Measurements from ENCODE around the gene LRRC39. TPM values are rescaled to one million over a fixed set of nuclear protein-coding genes. Genes with fewer than 3 reads are reported as not detected.

Gene LRRC39
- total RNA-seq, 1 experiment from 2014 or later, result 0.54 TPM

DNA sequence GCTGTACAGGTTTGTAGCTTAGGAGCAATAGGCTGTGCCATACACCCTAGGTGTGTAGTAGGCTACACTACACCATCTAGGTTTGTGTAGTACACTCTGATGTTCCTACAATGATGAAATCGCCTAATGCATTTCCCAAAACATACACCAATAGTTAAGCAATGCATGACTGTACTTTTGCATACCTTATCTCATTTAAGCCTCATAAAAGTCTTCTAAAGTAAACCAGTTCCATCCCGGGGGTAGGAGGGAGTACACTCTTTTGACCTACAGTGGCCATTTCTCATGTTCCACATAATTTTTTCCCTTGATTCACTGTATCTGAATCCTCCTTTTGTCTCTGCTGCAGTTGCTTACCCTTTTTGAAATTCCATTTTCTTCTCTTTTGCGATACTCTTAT lies 32.9 kb downstream of the LRRC39 start:
- RAD21 ChIA-PET (ENCODE audit: low non-redundant PET in 1 of 2, low total read pairs in 2 of 2, uncharacterized antibody in 2 of 2, unreplicated experiment in 2 of 2), result no interaction called here
- H3K4me2 ChIP-seq (ENCODE audit: low read length), result no peak overlapping the region
- ATAC-seq (no peak), DNase-seq (ENCODE audit: low read depth, low spot score) (no peak)
- H3K9me2 ChIP-seq (ENCODE audit: insufficient read depth), result no peaks in the 10 kb centered on the region
- H3K9ac ChIP-seq (ENCODE audit: low read length), result no peak overlapping the region
- TF ChIP-seq EGR1 (IDR thresholded peaks at IDR 0.05; ENCODE audit: low read depth) (no peak), EZH2phosphoT487 (IDR thresholded peaks at IDR 0.05; ENCODE audit: borderline replicate concordance) (no peak), EZH2 (IDR thresholded peaks at IDR 0.05) (no peak), FOSL1 (IDR thresholded peaks at IDR 0.05; ENCODE audit: low read depth) (no peak), POLR2A (IDR thresholded peaks at IDR 0.05; ENCODE audit: borderline replicate concordance, extremely low read depth, insufficient read depth, insufficient read length) (no peak), CEBPB (IDR thresholded peaks at IDR 0.05; ENCODE audit: low read depth) (no peak), RAD21 (IDR thresholded peaks at IDR 0.05; ENCODE audit: low read depth) (no peak), JUND (IDR thresholded peaks at IDR 0.05) (no peak), YY1 (IDR thresholded peaks at IDR 0.05; ENCODE audit: extremely low read depth, insufficient replicate concordance, low read depth, low read length) (no peak), CBX3 (IDR thresholded peaks at IDR 0.05; ENCODE audit: low read depth) (no peak), ELF1 (IDR thresholded peaks at IDR 0.05; ENCODE audit: borderline replicate concordance, low read depth) (no peak), ZNF274 (IDR thresholded peaks at IDR 0.05; ENCODE audit: low read depth, low read length) (no peak), TCF7L2 (IDR thresholded peaks at IDR 0.05; ENCODE audit: borderline replicate concordance, extremely low read depth, insufficient read depth, insufficient read length) (no peak)
- TF ChIP-seq, protein P1, sequence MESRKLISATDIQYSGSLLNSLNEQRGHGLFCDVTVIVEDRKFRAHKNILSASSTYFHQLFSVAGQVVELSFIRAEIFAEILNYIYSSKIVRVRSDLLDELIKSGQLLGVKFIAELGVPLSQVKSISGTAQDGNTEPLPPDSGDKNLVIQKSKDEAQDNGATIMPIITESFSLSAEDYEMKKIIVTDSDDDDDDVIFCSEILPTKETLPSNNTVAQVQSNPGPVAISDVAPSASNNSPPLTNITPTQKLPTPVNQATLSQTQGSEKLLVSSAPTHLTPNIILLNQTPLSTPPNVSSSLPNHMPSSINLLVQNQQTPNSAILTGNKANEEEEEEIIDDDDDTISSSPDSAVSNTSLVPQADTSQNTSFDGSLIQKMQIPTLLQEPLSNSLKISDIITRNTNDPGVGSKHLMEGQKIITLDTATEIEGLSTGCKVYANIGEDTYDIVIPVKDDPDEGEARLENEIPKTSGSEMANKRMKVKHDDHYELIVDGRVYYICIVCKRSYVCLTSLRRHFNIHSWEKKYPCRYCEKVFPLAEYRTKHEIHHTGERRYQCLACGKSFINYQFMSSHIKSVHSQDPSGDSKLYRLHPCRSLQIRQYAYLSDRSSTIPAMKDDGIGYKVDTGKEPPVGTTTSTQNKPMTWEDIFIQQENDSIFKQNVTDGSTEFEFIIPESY (IDR thresholded peaks at IDR 0.05; ENCODE audit: extremely low read depth, insufficient replicate concordance, low read length), result no peak
- TF ChIP-seq, protein P2, sequence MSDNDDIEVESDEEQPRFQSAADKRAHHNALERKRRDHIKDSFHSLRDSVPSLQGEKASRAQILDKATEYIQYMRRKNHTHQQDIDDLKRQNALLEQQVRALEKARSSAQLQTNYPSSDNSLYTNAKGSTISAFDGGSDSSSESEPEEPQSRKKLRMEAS (IDR thresholded peaks at IDR 0.05), result no peak
- TF ChIP-seq, protein P3, sequence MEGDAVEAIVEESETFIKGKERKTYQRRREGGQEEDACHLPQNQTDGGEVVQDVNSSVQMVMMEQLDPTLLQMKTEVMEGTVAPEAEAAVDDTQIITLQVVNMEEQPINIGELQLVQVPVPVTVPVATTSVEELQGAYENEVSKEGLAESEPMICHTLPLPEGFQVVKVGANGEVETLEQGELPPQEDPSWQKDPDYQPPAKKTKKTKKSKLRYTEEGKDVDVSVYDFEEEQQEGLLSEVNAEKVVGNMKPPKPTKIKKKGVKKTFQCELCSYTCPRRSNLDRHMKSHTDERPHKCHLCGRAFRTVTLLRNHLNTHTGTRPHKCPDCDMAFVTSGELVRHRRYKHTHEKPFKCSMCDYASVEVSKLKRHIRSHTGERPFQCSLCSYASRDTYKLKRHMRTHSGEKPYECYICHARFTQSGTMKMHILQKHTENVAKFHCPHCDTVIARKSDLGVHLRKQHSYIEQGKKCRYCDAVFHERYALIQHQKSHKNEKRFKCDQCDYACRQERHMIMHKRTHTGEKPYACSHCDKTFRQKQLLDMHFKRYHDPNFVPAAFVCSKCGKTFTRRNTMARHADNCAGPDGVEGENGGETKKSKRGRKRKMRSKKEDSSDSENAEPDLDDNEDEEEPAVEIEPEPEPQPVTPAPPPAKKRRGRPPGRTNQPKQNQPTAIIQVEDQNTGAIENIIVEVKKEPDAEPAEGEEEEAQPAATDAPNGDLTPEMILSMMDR (IDR thresholded peaks at IDR 0.05 in 2 of 3, conservative IDR thresholded peaks at IDR 0.05 in 1 of 3; ENCODE audit: borderline replicate concordance in 1 of 3, insufficient read depth in 1 of 3, low read depth in 2 of 3, low read length in 2 of 3), result no peak
- TF ChIP-seq, protein P4, sequence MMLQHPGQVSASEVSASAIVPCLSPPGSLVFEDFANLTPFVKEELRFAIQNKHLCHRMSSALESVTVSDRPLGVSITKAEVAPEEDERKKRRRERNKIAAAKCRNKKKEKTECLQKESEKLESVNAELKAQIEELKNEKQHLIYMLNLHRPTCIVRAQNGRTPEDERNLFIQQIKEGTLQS (IDR thresholded peaks at IDR 0.05), result no peak
- TF ChIP-seq, protein P5, sequence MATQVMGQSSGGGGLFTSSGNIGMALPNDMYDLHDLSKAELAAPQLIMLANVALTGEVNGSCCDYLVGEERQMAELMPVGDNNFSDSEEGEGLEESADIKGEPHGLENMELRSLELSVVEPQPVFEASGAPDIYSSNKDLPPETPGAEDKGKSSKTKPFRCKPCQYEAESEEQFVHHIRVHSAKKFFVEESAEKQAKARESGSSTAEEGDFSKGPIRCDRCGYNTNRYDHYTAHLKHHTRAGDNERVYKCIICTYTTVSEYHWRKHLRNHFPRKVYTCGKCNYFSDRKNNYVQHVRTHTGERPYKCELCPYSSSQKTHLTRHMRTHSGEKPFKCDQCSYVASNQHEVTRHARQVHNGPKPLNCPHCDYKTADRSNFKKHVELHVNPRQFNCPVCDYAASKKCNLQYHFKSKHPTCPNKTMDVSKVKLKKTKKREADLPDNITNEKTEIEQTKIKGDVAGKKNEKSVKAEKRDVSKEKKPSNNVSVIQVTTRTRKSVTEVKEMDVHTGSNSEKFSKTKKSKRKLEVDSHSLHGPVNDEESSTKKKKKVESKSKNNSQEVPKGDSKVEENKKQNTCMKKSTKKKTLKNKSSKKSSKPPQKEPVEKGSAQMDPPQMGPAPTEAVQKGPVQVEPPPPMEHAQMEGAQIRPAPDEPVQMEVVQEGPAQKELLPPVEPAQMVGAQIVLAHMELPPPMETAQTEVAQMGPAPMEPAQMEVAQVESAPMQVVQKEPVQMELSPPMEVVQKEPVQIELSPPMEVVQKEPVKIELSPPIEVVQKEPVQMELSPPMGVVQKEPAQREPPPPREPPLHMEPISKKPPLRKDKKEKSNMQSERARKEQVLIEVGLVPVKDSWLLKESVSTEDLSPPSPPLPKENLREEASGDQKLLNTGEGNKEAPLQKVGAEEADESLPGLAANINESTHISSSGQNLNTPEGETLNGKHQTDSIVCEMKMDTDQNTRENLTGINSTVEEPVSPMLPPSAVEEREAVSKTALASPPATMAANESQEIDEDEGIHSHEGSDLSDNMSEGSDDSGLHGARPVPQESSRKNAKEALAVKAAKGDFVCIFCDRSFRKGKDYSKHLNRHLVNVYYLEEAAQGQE (IDR thresholded peaks at IDR 0.05; ENCODE audit: low read depth), result no peak
- no TSS peak for BruUV-seq (replicated peaks)
- CTCF ChIA-PET, result no interaction called here
- POLR2A ChIA-PET, result no interaction called here
- no peaks in the 10 kb centered on the region for H3K79me2 ChIP-seq (ENCODE audit: insufficient read depth, low read length)
- no peaks in the 10 kb centered on the region for H3K4me1 ChIP-seq (ENCODE audit: control insufficient read depth in 1 of 2, insufficient read depth in 2 of 2, low read length in 2 of 2)
- no peaks in the 10 kb centered on the region for H3K9me3 ChIP-seq (ENCODE audit: control insufficient read depth in 1 of 2, insufficient read depth in 1 of 2, low read depth in 1 of 2, low read length in 2 of 2)
- H2AFZ ChIP-seq (ENCODE audit: low read depth, low read length, poor library complexity, severe bottlenecking), result no peak overlapping the region
- no peak overlapping the region for H3K27ac ChIP-seq (ENCODE audit: low read depth, low read length)
- peaks cover 30 to 42% of the 10 kb centered on the region in 2 experiments; a peak in 3 of 4 replicates for H3K36me3 ChIP-seq (ENCODE audit: control insufficient read depth in 1 of 2, insufficient read depth in 2 of 2, low read length in 2 of 2)
- intact Hi-C loops (cut with micrococcal nuclease), result no loop called here
- no peak overlapping the region for H3K4me3 ChIP-seq (replicated peaks in 1 of 2; ENCODE audit: low read depth in 1 of 2, low read length in 2 of 2)
- H3K27me3 ChIP-seq (ENCODE audit: insufficient read depth, low read length), result no peaks in the 10 kb centered on the region
- no peaks in the 10 kb centered on the region for H4K20me1 ChIP-seq (ENCODE audit: insufficient read depth)
